Loucy (cell line): ENCODE measurements around the gene UBE4B.

ENCODE experiments used
- EZH2phosphoT487 ChIP-seq: fragments of 200-600 bp; IDR thresholded peaks from 2 replicates; pipeline ENCODE4 v1.6.1; 2018; ENCODE audit warnings: antibody characterized with exemption, mild to moderate bottlenecking, moderate library complexity, borderline replicate concordance
- TF ChIP-seq, protein P1 (sequence below): fragments of 200-600 bp; sonication (generic); conservative IDR thresholded peaks from 2 replicates; pipeline ENCODE4 v1.5.1; 2014; ENCODE audit warnings: mild to moderate bottlenecking, antibody characterized with exemption, low read length

- TF ChIP-seq, protein P1, sequence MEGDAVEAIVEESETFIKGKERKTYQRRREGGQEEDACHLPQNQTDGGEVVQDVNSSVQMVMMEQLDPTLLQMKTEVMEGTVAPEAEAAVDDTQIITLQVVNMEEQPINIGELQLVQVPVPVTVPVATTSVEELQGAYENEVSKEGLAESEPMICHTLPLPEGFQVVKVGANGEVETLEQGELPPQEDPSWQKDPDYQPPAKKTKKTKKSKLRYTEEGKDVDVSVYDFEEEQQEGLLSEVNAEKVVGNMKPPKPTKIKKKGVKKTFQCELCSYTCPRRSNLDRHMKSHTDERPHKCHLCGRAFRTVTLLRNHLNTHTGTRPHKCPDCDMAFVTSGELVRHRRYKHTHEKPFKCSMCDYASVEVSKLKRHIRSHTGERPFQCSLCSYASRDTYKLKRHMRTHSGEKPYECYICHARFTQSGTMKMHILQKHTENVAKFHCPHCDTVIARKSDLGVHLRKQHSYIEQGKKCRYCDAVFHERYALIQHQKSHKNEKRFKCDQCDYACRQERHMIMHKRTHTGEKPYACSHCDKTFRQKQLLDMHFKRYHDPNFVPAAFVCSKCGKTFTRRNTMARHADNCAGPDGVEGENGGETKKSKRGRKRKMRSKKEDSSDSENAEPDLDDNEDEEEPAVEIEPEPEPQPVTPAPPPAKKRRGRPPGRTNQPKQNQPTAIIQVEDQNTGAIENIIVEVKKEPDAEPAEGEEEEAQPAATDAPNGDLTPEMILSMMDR = no peak
- TF ChIP-seq EZH2phosphoT487 = no peak
These were observed 23.8 kb downstream of the UBE4B start for GRCh38 chr1:10056599-10056987.
